GM19035 (cell line): Measurements from ENCODE around the gene ASCC1.
"Not testable (repeated sequence)": the region's sequence is repeated elsewhere in the genome, so short reads cannot be mapped to it uniquely, and the experiment has no call there.

Source experiments
- ATAC-seq: cut with Tn5 transposase; IDR thresholded peaks from one replicate; pipeline ENCODE4 v1.9.1; 2021; ENCODE audit not compliant: unreplicated experiment

Gene ASCC1

GRCh38 chr10:72223743-72224101, 7.6 kb upstream of the ASCC1 start:
- ATAC-seq = no peak

GRCh38 chr10:72221278-72221677, 5.2 kb upstream of the ASCC1 start:
- ATAC-seq = no peak

GRCh38 chr10:72220637-72221036, 4.6 kb upstream of the ASCC1 start:
- ATAC-seq = no peak

GRCh38 chr10:72219235-72219814, 3.2 kb upstream of the ASCC1 start:
- ATAC-seq = no peak

- no peak for ATAC-seq
These were observed 2.6 kb upstream of the ASCC1 start for GRCh38 chr10:72218726-72219125.

GRCh38 chr10:72218325-72218724, 2.2 kb upstream of the ASCC1 start:
- no peak for ATAC-seq

GRCh38 chr10:72211832-72212231, 4.2 kb downstream of the ASCC1 start:
- ATAC-seq = not testable (repeated sequence)

GRCh38 chr10:72211381-72211780, 4.7 kb downstream of the ASCC1 start:
- ATAC-seq = not testable (repeated sequence)

GRCh38 chr10:72208526-72208925, 7.5 kb downstream of the ASCC1 start:
- ATAC-seq = not testable (repeated sequence)

GRCh38 chr10:72206511-72207229, 9.4 kb downstream of the ASCC1 start:
- ATAC-seq = no peak

GRCh38 chr10:72204724-72205123, 11.4 kb downstream of the ASCC1 start:
- no peak for ATAC-seq

- no peak for ATAC-seq
These were observed 11.8 kb downstream of the ASCC1 start for GRCh38 chr10:72204296-72204695.

GRCh38 chr10:72201293-72201692, 14.8 kb downstream of the ASCC1 start:
- no peak for ATAC-seq

- no peak for ATAC-seq
These were observed 15.2 kb downstream of the ASCC1 start for GRCh38 chr10:72200883-72201282.

- ATAC-seq = no peak
These were observed 21.1 kb downstream of the ASCC1 start for GRCh38 chr10:72194949-72195348.

GRCh38 chr10:72186982-72187330, 29.1 kb downstream of the ASCC1 start:
- ATAC-seq = no peak

- ATAC-seq = no peak
These were observed 29.7 kb downstream of the ASCC1 start for GRCh38 chr10:72186258-72186981.

GRCh38 chr10:72184156-72184555, 31.9 kb downstream of the ASCC1 start:
- no peak for ATAC-seq

GRCh38 chr10:72177454-72177853, 38.6 kb downstream of the ASCC1 start:
- ATAC-seq = no peak

GRCh38 chr10:72176701-72177100, 39.4 kb downstream of the ASCC1 start:
- no peak for ATAC-seq

- ATAC-seq = no peak
These were observed 40.9 kb downstream of the ASCC1 start for GRCh38 chr10:72175149-72175548.

- ATAC-seq = no peak
These were observed 41.8 kb downstream of the ASCC1 start for GRCh38 chr10:72174297-72174662.
